Vagina (tissue), 2 donors: Measurements from ENCODE around the gene KLHL22. TPM values are rescaled to one million over a fixed set of nuclear protein-coding genes. Genes with fewer than 3 reads are reported as not detected.

Source experiments
- DNase-seq, 2 donors: peaks; one replicate each; pipeline ENCODE4 v3.0.0-alpha.2; 2017; ENCODE audit errors: extremely low spot score in 2 of 2
- H3K27ac ChIP-seq: fragments of 200-600 bp; sonication (generic); one replicate; pipeline ENCODE4 v1.5.1; 2019
- H3K27me3 ChIP-seq: fragments of 200-600 bp; sonication (generic); one replicate; pipeline ENCODE4 v1.5.1; 2019
- H3K36me3 ChIP-seq, 2 donors: fragments of 200-600 bp; sonication (generic); one replicate each; pipeline ENCODE4 v1.5.1; 2017 to 2019
- H3K4me1 ChIP-seq: fragments of 200-600 bp; sonication (generic); one replicate; pipeline ENCODE4 v1.5.1; 2019
- H3K4me3 ChIP-seq, 2 donors: fragments of 200-600 bp; sonication (generic); 1 replicate in 1 of 2; 2 replicates in 1 of 2; pipeline ENCODE4 v1.5.1; 2016 to 2019
- H3K9me3 ChIP-seq: fragments of 200-600 bp; sonication (generic); one replicate; pipeline ENCODE4 v1.5.1; 2019
- POLR2A ChIP-seq, 2 donors: fragments of 450-650 bp; IDR thresholded peaks; one replicate each; pipeline ENCODE4 v1.6.1; 2017; ENCODE audit warnings: antibody characterized with exemption in 2 of 2, mild to moderate bottlenecking in 2 of 2, moderate library complexity in 2 of 2
- POLR2AphosphoS5 ChIP-seq, 2 donors: sonication (generic); formaldehyde crosslinking; IDR thresholded peaks; one replicate each; pipeline ENCODE4 v1.9.0; 2017; ENCODE audit warnings: antibody characterized with exemption in 2 of 2, mild to moderate bottlenecking in 2 of 2, low read depth in 1 of 2; ENCODE audit not compliant: insufficient read depth in 1 of 2
- intact Hi-C: fragments of 100-400 bp; cut with DNase I; formaldehyde crosslinking; loops from one replicate; pipeline ENCODE4 v1.15.1; 2023
- total RNA-seq: library from RNA; depleted of rRNA; stranded (reverse); fragments of >200 nt; gene quantifications from one replicate; pipeline ENCODE4 v1.2.3, GENCODE V29; 2016
- TF ChIP-seq, protein P1 (sequence below), 3 experiments: fragments of 450-650 bp in 2 of 3; fragments of 200-600 bp in 1 of 3; sonication (generic) in 1 of 3; IDR thresholded peaks; one replicate each; pipeline ENCODE4 v1.5.1; 2017 to 2019; ENCODE audit warnings: antibody characterized with exemption in 3 of 3, mild to moderate bottlenecking in 2 of 3, moderate library complexity in 2 of 3

KLHL22 gene
- total RNA-seq, 1 donor from 2014 or later = 20.1 TPM

DNA sequence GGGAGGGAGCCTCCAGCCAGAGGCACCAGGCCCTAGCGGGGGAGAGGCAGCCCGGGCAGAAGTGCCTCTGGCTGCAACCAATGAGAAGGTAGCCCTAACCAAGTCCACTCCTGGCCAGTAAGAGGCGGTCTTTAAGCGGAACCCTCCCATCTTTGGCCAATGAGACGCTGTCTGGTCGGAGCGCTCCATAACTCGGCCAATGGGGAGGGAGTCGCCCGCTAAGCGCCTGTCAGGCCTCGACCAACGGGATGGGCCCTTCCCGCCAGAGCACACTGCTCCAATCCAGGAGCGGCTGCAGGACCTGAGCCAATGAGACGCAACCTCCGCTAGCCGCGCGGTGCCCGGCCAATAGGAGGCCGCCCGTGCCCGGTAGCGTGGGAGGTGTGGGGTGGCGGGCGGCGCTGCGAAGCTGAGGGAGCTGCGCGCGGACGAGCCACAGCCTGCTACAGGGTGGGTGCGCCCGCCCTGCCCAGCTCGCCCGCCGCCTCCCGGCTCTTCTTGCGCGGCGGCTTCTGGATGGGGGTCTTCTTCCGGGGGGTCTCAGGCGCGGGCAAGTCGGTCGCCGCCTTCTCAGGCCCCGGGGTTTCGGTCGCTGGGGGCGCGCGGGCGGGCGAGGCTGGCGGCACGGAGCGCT is 70.5 kb downstream of the KLHL22 start:
- Histone ChIP-seq H3K27me3 (no peaks in the 10 kb centered on the region), H3K4me1 (peaks cover 51% of the 10 kb centered on the region), H3K9me3 (no peaks in the 10 kb centered on the region), H3K4me3 (peak overlapping the region in 1 of 2 donors; percentile 22), H3K36me3 (no peaks in the 10 kb centered on the region), H3K27ac (peak overlapping the region; percentile 78)
- DNase-seq = no peak
- peak in 1 of 2 donors; percentile 46 for TF ChIP-seq POLR2AphosphoS5 (IDR thresholded peaks at IDR 0.05; ENCODE audit: insufficient read depth in 1 of 2, low read depth in 1 of 2)
- no peak for TF ChIP-seq POLR2A (IDR thresholded peaks at IDR 0.05)
- TF ChIP-seq, protein P1, sequence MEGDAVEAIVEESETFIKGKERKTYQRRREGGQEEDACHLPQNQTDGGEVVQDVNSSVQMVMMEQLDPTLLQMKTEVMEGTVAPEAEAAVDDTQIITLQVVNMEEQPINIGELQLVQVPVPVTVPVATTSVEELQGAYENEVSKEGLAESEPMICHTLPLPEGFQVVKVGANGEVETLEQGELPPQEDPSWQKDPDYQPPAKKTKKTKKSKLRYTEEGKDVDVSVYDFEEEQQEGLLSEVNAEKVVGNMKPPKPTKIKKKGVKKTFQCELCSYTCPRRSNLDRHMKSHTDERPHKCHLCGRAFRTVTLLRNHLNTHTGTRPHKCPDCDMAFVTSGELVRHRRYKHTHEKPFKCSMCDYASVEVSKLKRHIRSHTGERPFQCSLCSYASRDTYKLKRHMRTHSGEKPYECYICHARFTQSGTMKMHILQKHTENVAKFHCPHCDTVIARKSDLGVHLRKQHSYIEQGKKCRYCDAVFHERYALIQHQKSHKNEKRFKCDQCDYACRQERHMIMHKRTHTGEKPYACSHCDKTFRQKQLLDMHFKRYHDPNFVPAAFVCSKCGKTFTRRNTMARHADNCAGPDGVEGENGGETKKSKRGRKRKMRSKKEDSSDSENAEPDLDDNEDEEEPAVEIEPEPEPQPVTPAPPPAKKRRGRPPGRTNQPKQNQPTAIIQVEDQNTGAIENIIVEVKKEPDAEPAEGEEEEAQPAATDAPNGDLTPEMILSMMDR (IDR thresholded peaks at IDR 0.05) = no peak
- intact Hi-C loops = loop anchor here (5.0 to 10.0 kb wide), 2 partner anchors 32 to 70 kb away; partner anchors contain the start of gene KLHL22

DNA sequence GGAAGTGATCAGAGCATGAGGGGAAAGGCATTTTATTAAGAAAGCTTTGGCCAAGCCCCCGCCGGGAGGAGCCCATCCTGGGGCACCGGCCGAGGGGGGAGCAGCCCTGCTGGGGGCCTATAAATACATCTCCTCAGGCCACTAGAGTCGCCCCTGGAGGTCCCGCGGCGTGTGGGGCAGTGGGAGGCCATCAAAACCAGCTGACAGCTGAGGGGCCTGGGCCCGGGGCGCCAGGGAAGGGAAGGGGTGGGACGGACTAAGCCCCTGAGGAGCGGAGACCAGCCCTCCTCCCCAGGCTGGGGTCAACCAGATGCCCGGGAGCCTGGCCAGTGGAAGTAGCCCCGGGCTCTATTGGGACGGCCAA is 71.0 kb downstream of the KLHL22 start:
- no peak for DNase-seq
- peak overlapping the region; percentile 78 for H3K27ac ChIP-seq
- intact Hi-C loops = loop anchor here (5.0 to 10.0 kb wide), 2 partner anchors 33 to 70 kb away; partner anchors contain the start of gene KLHL22
- H3K27me3 ChIP-seq = no peaks in the 10 kb centered on the region
- H3K9me3 ChIP-seq = no peaks in the 10 kb centered on the region
- H3K4me3 ChIP-seq = peak overlapping the region in 1 of 2 donors; percentile 4
- H3K4me1 ChIP-seq = peaks cover 46% of the 10 kb centered on the region
- TF ChIP-seq, protein P1 (IDR thresholded peaks at IDR 0.05) = no peak
- TF ChIP-seq POLR2AphosphoS5 (IDR thresholded peaks at IDR 0.05; ENCODE audit: insufficient read depth in 1 of 2, low read depth in 1 of 2) (peak in 1 of 2 donors; percentile 56), POLR2A (IDR thresholded peaks at IDR 0.05) (no peak)
- H3K36me3 ChIP-seq = no peaks in the 10 kb centered on the region

DNA sequence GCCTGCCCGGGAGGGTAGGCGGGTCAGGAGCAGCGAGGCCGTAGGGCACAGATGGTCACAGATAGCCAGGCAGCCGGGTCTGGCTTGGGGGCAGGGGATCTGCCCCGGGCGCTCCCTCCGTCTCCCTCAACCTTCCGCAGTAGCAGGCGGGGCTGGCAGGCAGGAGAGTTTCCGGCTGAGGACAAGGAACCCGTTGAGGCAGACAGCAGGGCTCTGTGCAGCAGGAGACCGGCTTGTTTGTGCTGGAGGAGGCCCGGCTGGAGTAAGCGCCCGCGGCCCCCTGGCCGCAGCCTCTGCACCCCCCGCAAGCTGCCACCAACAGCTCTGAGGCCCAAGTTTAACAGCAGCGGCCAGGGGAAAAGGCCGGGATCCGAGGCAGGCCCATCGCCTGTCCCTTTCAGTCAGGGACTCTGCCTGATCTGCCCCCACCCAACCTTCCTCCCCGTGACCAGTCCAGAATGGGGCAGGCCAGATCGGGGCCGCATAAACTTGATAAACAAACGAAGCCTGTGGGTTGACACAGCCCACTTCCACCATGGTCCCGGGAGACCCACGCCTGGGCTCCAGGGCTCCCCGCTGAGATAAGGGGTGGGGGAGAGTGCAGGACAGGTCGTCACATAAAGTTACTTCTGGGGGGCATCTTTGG is 71.6 kb downstream of the KLHL22 start:
- Histone ChIP-seq H3K27me3 (no peaks in the 10 kb centered on the region), H3K36me3 (no peaks in the 10 kb centered on the region), H3K9me3 (no peaks in the 10 kb centered on the region), H3K4me3 (peak overlapping the region in 1 of 2 donors; percentile 4), H3K4me1 (peaks cover 43% of the 10 kb centered on the region), H3K27ac (peak overlapping the region; percentile 78)
- TF ChIP-seq, protein P1 (IDR thresholded peaks at IDR 0.05) = no peak
- TF ChIP-seq POLR2A (IDR thresholded peaks at IDR 0.05) = no peak
- no peak for TF ChIP-seq POLR2AphosphoS5 (IDR thresholded peaks at IDR 0.05; ENCODE audit: insufficient read depth in 1 of 2, low read depth in 1 of 2)
- intact Hi-C loops = loop anchor here (5.0 to 10.0 kb wide), 2 partner anchors 33 to 71 kb away; partner anchors contain the start of gene KLHL22
- DNase-seq = no peak

DNA sequence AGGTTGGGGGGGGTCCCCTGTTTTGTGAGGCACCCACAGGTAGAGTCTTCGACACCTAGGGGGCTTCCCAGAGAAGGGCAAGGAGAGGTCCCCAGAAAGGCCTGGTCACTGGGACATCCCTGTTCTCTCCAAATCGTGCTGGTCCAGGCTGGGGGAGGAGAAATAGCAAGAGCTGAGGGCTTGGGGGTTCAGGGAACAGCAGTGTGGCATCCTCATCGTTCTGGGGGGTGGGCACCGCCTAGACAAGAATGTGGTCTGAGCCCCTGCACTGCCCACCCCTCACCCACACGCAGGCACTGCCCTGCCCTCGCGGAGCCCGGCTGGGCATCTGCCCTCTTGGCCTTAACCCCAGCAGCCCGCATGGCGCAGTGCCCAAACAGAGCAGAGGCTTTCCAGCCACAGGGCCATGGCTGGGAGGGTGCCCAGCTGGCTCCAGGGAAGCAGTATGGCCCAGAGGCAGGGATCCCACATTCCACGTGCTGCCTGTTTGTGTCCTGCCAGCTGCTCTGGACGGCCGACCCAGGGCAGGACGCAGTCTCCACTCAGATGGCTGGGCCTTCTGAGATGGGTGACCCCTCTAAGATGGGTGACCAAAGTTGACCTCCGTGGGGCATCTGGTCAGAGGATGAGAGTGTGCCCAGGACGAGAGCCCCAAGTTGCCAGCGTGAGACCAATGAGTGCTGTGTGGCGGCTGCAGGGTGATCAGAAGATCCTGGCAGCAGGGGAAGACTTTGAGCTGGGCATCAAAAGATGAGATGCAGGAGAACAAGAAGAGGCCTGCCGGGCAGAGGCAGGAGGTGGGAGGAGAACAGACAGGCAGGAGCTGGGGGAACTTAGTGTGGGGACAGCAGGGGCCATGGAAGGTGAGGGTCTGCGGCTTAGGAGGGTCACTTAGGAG is 72.3 kb downstream of the KLHL22 start:
- no peak for DNase-seq
- peak in 1 of 2 donors; percentile 23 for TF ChIP-seq POLR2AphosphoS5 (IDR thresholded peaks at IDR 0.05; ENCODE audit: insufficient read depth in 1 of 2, low read depth in 1 of 2)
- TF ChIP-seq, protein P1 (IDR thresholded peaks at IDR 0.05) = no peak
- Histone ChIP-seq H3K4me3 (no peak overlapping the region), H3K27me3 (no peaks in the 10 kb centered on the region), H3K4me1 (peaks cover 39% of the 10 kb centered on the region), H3K27ac (peak overlapping the region; percentile 78), H3K9me3 (no peaks in the 10 kb centered on the region), H3K36me3 (no peaks in the 10 kb centered on the region)
- intact Hi-C loops = loop anchor here (5.0 to 10.0 kb wide), 2 partner anchors 34 to 72 kb away; partner anchors contain the start of gene KLHL22
